IPS-NIHi7 (cell line): Measurements from ENCODE around the gene CIDEB.
"Not testable (repeated sequence)": the region's sequence is repeated elsewhere in the genome, so short reads cannot be mapped to it uniquely, and the experiment has no call there.

ENCODE experiments used
- DNase-seq: peaks from one replicate; pipeline ENCODE4 v3.0.0; 2012; ENCODE audit warnings: mixed read lengths; ENCODE audit errors: extremely low spot score

CIDEB gene, protein sequence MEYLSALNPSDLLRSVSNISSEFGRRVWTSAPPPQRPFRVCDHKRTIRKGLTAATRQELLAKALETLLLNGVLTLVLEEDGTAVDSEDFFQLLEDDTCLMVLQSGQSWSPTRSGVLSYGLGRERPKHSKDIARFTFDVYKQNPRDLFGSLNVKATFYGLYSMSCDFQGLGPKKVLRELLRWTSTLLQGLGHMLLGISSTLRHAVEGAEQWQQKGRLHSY

DNA sequence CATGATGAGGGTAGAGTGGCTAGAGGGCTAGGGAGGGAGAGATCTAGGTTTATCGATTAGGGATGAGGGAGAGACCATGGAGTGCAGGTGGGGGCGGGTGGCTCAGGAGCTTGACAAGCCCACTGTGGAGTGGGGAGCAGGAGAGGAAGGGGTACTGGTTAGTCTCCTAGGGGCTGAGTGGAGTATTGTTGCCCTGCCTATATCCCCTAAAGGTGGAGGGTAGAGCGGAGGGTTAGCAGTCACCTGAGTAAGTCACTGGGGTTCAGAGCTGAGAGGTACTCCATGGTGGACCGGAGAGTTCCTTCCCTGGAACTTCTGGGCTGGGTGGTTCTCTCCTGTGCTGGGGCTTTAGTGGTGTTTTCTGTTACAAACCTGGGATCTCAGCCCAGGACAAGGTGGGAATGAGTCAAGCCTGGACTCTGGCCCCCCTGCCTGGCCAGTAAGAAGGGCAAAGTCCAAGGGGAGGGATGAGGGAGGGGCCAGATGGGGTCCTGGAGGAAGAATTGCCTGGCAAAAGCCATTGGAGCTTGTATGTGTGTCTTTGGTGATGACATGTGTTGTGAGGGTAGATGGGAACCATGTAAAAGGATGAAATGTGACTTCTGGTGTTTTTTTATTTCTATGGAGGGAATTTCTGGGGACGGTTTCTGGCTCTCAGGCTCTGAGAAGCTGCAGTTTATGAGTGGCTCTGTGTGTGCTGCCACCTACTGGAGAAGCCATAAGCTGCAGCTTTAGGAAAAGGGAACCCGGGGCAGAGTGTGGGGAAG is at the start of gene CIDEB:
Gene CIDEB (minus strand): TSS at position 403 of the 767 bp plus-strand sequence. CDS start 119 bp downstream, at position 284.
- DNase-seq: peak; percentile 77

DNA sequence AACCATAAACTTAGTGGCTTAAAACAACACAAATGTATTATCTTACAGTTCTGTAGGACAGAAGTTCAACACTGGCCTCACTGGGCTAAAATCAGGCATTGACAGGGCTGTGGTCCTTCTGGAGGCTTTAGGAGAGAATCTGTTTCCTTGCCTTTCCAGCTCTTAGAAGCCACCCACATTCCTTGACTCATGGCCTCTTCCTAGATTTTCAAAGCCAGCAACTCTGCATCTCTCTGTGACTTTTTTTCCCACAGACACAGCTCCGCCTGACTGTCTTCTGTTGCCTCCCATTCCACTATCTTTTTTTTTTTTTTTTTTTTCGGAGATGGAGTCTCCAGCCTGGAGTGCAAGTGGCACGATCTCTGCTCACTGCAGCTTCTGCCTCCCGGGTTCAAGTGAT is 48.4 kb upstream of the CIDEB start:
- DNase-seq: no peak

DNA sequence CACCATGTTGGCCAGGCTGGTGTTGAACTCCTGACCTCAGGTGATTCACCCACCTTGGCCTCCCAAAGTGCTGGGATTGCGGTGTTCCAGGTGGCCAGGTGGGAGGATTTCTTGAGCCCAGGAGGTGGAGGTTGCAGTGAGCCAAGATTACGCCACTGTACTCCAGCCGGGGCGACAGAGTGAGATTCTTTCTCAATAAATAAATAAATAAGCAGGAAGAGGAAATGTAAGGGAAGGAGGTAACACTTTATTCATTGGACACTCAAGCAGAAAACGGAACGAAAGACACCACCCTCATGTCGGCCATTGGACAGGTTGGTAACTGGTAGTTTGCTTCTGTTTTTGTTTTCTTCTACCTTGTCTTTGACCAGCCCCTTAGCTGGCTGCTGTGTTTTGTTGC is 47.2 kb upstream of the CIDEB start:
- no peak for DNase-seq

DNA sequence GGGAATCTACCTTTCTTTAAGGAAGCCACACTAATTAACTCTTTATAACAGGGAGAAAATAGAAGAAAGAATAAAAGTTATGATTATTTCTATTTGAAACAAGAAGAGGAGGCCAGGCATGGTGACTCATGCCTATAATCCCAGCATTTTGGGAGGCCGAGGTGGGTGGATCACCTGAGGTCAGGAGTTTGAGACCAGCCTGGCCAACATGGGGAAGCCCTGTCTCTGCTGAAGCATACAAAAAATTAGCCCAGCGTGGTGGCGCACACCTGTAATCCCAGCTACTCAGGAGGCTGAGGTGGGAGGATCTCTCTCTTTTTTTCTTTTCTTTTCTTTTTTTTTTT is 46.7 kb upstream of the CIDEB start:
- DNase-seq: not testable (repeated sequence)

DNA sequence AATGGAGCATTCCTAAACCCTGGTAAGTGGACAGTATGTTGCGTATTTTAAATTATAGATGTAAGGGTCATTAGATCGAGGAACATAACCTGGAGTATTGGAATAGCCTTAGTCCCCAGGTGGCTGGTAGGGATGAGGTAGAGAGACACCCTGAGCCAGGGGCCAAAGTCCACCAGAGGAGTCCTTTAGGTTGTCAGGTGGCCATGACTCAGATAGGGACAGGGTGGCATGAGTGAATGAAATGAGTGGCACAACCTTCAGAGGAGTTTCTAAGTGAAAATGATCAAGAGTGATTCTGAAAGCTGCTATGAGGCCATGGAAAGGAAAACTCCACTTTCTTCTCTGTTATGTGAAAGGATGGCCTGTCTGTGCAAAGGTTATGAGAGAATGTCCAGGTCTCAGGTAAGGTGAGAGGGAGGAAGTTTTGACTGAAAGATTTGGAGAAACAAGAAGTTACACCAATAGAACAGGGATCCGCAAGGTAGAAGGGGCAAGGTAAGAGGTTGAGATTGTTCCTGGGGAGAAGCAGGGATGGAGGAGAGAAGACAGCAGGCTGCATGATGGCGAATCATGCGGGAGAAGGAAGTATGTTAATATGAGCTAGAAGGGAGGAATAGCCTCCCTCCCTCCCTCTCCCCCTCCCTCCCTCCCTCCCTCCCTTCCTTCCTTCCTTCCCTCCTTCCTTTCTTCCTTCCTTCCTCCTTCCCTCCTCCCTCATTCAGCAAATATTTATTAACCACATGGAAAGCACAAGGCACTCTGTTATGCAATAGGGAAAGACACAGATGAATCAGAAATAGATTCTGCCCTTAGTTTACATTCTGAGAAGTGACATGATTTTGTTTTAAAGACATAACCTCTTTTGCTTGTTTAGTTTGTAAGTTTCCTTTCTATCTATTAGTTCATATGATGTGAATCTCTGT is 46.0 kb upstream of the CIDEB start:
- DNase-seq: no peak

DNA sequence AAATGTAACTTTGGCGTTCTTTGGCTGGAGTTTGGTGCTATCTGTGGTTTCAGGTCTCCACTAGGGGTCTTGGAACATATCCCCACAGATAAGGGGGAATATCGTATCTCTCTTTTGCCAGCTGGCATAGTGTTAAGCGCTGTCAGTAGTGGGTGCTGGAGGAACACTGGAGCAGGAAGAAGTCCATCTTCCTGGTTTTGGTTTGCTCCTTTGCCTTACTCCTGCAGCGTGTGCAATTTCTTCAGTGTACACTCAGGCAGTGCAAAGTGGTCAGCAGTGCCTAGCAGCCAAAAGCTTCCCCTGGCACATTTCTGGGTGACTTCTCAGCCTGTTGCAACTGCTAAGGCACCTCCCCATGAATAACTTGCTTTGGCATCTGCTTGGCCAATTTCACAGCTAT is 43.7 kb upstream of the CIDEB start:
- DNase-seq: no peak

DNA sequence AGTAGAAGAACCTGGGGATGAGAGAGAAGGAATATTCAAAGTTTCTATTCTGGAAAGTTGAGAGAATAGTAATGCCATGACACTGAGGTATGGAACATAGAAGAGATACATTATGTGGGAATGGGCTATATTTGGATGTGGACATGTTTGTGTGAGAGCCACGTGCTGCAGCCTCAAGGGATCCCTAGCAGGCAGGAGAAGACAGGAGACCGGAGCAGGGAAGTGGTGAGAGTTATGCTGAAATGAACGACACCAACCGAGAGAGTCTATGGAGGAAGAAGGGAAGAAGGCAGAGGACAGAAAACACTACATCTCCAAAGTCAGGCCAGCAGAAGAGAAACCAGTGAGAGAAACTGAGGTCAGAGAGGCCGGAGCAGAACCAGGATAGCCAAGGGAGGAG is 42.0 kb upstream of the CIDEB start:
- no peak for DNase-seq

DNA sequence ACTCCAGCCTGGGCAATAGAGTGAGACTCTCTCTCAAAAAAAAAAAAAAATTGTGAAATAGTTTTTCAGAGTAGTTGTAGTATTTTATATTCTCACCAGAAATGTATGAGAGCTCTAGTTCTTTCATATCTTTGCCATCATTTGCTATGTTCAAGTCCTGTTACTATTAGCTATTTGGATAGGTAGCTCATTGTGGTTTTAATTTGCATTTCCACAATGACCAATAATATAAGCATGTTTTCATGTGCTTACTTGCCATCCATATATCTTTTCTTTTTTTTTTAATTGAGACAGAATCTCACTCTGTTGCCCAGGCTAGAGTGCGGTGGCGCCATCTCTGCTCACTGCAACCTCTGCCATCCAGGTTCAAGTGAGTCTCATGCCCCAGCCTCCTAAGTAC is 40.4 kb upstream of the CIDEB start:
- DNase-seq: no peak

DNA sequence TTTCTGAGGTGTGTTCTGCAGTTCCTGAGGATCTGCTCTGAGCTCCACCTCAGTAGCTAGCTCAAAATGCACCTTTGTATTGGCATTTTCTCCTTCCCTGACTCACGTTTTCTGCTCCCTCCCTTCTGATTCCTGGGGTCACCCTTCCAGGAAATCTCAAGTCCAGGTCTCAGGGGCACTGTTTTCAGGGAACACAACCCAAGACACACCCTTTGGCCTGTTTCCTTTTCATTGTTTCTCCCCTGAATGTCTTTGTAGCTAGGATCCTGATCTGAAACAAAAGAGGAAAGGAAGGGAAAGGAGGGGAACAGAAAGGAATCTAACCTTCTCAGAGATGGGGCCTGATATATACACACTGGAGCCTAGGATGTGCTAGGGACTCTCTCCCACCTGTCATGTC is 39.4 kb upstream of the CIDEB start:
- no peak for DNase-seq

DNA sequence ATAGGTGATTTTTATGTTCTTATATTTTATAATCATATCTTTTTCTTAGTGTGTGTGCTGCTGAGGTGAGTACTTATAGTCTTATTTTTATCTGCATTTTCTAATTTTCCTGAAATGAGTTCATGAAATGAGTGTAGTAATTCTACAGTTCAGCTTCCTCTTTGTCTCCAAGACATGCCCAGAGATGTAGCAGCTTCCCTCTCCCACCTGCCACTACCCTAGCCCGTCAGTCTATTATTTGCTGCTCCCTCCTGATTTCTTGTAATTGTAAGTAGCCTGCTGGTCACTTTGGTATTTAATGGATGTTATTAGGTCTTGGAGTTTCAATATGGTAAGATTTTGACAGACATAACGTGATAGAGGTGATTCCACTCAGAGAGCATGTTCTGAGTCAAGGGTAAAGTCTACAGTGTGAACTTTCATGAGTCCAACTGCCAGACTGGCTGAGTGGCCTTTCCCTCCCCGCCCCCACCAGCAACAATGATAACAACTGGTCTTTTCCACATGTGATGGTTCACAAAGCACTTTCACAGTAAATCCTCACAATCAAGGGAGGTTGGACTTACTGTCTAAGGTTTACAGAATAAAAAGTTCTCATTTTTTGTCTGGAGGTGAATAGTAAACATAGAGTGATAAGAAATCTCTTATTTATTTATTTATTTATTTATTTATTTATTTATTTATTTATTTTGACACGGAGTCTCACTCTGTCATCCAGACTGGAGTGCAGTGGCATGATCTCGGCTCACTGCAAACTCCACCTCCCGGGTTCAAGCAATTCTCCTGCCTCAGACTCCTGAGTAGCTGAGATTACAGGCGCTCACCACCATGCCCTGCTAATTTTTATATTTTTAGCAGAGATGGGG is 36.3 kb upstream of the CIDEB start:
- no peak for DNase-seq

DNA sequence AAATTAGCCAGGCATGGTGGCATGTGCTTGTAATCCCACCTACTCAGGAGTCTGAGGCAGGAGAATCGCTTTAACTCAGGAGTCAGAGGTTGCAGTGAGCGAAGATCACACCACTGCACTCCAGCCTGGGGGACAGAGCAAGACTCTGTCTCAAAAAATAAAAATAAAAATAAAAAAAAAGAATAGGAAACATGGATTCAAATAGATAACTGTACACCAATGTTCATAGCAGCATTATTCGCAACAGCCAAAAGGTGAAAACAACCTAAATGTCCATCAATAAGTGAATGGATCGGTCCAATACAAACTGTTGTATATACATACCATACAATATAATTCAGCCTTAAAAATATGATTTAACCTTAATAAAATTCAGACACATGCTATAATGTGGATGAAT is 35.1 kb upstream of the CIDEB start:
- DNase-seq: no peak

DNA sequence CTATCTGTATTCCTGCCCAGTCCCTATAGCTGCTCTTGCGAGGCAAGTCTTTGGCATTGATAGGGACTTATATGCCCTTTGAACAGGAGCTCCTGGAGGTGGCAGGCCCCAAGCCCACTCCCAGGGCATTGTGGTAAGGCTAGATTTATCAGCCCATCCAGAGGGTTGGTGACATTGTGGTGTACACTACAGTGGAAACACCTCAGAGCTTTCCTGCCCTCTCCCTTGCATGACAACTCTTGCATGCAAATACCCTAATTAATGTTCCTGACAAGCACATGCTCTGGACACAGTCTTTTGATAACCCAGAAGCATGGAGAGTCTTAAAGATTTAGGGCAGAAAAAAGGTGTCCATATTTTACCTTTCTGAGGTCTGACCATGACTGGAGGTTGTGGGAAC is 32.8 kb upstream of the CIDEB start:
- DNase-seq: no peak

DNA sequence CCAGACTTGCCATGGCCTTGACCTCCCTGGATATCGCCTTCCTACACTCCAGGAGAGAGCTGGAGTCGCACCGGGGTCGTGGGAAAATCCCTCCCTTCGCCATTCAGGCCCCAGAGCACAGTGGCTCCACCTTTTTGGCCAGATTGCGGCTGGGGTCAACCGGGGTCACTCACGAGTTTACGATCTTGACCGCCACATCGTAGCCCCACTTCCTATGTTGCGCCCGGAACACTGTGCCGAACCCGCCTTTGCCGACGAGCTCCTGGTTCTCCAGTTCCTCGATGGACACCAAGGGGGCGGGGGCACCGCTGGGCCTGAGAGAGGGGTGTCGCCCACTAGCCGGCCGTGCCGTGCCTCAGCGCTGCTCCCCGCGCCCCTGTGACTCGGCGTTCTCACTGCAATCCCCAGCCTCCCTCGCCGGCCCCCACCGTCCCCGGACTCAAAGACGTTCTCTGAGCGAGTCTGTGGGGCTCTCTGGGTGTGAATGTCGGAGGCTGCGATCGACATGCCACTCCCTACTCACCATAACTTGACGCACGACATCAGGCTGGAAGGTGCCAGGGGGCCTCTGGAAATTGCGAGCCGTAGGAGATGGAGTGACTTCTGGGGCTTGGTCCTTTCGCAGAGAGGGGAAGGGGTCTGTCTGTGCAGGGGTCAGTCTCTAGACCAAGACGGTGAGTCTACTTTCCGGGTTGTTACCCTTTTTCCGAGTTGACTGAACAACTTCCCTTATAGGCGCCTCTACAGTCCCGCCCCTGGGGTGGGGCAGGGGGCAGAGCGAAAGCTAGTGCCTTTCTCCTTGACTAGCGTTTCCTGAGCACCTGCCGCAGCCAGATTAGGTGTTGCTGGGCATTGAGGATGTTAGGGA is 31.7 kb upstream of the CIDEB start, which contains the start of gene RIPK3:
Gene RIPK3 (minus strand): TSS at position 708 of the 868 bp plus-strand sequence. CDS start 165 bp downstream, at position 543.
- peak; percentile 60 for DNase-seq

DNA sequence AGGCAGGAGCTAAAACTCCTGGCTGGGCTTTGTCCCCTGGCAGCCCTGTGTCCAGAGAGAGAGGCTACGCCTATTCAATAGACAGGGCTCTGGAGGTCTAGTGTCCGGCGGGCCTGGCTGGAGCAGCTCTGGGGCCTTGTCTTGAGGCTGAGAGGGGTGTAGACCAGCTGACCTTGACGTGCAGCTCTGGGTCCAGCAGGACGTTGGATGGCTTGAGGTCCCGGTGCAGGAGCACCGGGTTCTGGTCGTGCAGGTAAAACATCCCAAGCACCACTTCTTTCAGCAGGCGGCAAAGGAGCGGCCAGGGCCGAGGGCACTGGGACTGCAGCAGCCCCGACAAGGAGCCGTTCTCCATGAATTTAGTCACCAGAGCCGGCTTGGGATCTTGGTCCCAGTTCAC is 31.1 kb upstream of the CIDEB start:
- DNase-seq: no peak

DNA sequence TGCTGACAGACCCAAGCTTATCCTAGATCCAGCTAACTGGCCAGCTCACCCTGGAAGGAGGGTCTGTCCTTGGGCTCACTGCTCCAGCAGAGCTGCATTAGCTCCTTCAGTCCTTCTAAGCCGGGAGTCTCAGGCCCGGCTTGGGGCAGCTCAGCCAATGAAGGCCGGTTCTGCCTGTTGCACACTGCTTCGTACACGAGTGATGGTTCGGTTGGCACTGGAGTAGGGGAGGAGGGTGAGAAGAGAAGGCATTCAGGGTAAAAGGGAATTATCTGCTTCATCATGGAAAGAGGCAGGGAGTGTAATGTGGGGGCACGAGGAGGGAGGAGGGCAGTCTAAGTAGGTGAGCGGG is 30.0 kb upstream of the CIDEB start:
- DNase-seq: no peak

DNA sequence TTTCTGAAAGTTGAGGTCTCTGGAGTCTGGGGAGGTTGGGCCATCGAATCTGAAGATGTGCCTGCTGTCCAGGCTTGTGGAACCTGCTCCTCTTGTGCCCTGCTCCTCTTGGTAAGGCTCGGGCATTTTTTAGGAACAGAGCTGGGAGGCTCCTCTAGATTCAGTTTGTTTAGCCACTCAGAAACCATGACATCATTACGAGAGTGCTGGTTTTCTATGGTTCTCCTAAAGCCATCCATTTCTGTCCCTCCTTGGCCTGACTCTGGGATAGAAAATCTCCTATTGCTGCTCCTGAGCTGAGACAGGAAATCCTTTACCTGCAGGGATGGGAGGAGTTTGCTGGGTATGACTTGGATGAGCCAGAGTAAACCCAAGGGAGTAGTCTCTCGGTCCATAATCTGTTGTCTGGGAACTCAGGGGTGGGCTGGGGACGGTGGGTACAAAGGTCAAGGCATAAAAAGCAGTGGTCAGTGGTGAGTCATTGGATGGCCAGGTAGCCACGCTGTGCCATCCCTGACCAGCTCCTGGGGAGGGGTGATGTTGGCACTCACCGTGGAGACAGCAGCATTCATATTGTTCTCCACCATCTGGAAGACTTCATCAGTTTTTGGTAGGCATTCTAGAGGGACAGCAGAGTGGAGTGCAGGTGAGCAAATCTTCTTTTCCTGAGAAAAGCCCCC is 29.5 kb upstream of the CIDEB start:
- DNase-seq: no peak

DNA sequence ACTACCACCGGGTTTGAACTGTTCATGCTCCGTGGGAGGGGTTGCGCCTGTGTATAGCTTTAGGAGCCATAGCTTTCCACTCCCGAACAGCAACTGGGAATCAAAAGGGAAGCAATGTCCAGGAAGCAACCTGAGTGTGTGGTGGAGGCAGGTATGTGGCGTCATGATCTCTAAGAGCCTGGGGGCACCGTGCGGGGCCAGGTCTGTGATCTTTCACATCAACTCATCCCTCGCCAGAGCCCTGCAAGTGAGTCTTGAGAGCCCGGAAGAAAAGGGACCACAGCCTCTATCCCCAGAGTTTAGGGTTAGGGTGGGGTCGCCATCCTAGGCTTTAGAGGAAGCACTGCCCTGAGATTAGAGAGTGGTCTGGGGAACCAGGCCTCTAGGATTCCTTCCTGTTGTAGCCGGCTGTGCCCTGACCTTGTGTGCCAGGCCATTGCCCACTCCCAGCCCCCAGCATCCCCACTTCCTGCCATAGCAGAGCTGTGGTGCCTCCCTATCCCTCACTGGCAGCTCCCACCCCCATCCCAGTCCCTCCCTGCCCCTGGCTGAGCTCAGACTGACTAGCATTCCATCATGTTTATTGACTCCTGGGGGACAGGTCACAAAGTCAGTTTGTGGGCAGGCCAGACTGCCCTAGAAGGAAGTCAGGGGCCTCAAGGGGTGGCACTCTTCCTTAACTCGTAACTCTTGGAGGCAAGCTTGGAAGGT is 27.8 kb upstream of the CIDEB start:
- DNase-seq: no peak

DNA sequence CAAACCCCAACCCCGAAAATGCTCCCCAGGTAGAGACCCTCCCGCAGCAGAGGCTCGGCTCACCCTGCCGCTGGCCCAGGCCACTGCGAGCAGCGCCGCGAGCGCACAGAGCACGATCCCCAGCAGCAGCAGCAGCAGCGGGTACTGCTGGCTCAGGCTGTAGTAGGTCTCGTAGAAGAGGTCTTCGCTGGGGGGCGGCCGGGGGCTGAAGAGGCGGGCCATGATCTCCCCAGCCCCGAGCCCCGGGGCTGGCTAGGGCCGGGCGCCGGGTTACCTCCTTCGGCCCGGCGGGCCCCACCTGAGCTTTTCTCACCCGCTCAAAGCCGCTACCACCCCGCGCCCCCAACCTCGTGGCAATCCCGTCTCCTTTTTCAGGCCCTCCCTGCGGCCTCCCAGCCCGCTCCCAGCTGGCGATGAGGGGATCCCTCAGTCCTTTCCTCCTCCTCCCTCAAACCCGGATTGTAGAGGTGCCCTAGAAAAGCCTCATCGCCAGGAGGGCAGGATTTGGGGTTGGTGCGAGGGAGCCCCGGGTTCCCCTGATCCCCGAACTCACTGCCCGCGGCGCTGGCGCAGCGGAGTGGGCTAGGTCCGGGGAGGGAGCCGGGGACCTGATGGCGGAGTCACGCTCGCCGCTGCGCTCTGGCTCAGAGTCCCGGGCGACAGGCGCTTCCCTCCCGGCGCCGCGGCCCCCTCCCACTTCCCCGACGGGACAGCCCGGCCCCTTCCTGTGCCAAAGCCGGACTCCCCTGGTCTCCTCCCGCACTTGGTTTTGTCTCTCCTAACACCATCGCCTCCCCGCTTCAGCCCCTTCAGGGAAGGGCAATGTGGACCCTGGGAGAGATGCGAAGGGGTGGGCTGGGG is 26.9 kb upstream of the CIDEB start, which contains the start of gene ADCY4:
Gene ADCY4 (minus strand): TSS at position 641 of the 861 bp plus-strand sequence. CDS start 419 bp downstream, at position 222.
- DNase-seq: peak; percentile 53
